GM12865 (cell line): ENCODE results near the gene TGFBI.

Experiments used
- DNase-seq: peaks from one replicate; pipeline ENCODE4 v3.0.0; 2010; ENCODE audit warnings: low read depth
- H3K4me3 ChIP-seq: 2 replicates; pipeline ENCODE4 v1.5.1; 2011; ENCODE audit warnings: mild to moderate bottlenecking, low read depth, low read length, control low read depth
- TF ChIP-seq, protein P1 (sequence below): IDR thresholded peaks from 2 replicates; pipeline ENCODE4 v1.5.1; 2011; ENCODE audit warnings: low read length, control low read depth, low read depth, inconsistent platforms; ENCODE audit not compliant: insufficient read depth; ENCODE audit errors: missing control alignments

Gene TGFBI

GRCh38 chr5:136000147-136000546 is 28.6 kb upstream of the TGFBI start:
- no peak overlapping the region for H3K4me3 ChIP-seq
- TF ChIP-seq, protein P1, sequence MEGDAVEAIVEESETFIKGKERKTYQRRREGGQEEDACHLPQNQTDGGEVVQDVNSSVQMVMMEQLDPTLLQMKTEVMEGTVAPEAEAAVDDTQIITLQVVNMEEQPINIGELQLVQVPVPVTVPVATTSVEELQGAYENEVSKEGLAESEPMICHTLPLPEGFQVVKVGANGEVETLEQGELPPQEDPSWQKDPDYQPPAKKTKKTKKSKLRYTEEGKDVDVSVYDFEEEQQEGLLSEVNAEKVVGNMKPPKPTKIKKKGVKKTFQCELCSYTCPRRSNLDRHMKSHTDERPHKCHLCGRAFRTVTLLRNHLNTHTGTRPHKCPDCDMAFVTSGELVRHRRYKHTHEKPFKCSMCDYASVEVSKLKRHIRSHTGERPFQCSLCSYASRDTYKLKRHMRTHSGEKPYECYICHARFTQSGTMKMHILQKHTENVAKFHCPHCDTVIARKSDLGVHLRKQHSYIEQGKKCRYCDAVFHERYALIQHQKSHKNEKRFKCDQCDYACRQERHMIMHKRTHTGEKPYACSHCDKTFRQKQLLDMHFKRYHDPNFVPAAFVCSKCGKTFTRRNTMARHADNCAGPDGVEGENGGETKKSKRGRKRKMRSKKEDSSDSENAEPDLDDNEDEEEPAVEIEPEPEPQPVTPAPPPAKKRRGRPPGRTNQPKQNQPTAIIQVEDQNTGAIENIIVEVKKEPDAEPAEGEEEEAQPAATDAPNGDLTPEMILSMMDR: no peak
- DNase-seq: no peak

DNA sequence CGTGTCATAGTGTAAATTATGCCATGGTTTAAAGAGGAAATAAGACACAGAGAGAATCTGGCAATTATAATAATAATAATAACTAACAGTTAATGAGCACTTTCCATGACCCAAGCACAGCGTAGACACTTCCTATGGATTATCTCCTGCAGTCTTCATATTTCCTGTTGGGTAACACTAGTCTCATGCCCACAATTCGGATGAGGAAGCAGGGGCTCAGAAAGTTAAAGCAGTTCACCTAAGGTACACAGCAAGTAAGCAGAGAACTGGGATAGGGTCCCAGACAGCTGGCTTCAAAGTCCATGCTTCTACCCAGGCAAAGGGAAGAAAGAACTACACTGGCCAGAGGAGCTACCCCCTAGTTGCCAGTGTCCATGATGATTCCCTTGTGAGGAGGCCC is 27.9 kb upstream of the TGFBI start:
- DNase-seq: no peak
- TF ChIP-seq, protein P1: no peak
- no peak overlapping the region for H3K4me3 ChIP-seq

DNA sequence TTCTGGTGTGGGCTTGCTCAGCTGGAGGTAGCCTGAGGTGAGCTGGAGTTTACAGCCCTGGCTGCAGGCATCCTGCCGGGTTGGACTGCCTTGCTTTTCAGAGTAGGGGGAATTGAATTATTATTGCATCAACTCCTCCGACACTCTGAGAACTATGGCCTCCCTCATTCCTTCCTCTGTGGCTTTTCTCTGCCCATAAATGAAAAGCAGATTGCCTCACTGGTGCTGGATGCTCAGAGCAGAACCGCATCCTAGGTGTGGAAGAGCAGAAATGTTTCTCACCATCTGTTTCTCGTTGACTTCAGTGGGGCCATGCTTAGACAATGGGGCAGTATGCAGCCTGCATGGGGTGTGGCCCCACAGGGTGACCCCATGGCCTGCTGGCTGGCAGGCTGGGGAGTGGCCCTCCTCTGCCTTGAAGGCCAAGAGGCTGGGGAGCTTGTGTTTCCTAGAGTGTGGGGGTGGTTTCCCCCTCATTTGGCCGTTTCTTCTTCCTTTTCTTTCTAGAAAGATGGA is 27.3 kb upstream of the TGFBI start:
- no peak for DNase-seq
- no peak overlapping the region for H3K4me3 ChIP-seq
- TF ChIP-seq, protein P1: no peak

GRCh38 chr5:136004436-136004835 is 24.4 kb upstream of the TGFBI start:
- no peak for DNase-seq
- H3K4me3 ChIP-seq: no peak overlapping the region
- TF ChIP-seq, protein P1: no peak

DNA sequence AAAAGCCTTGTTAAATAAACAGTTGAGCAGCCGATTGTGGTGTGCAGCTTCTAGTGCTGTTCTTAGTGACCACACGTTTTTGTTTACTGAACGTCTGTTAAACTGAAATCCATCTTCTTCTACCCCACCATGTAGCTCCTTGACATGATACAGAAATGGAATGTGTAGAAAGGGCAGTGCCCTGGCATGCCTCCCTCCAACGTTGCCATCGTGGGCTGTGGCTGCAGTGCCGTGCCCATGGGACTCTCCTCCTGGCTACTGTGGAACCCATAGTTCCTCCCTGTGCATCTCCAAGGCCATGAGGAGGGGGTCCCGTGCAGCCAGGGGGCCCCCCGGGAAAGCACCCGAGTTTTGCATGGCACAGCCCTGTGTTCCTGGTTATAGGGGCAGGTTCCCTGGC is 23.3 kb upstream of the TGFBI start:
- TF ChIP-seq, protein P1: no peak
- no peak for DNase-seq
- no peak overlapping the region for H3K4me3 ChIP-seq

DNA sequence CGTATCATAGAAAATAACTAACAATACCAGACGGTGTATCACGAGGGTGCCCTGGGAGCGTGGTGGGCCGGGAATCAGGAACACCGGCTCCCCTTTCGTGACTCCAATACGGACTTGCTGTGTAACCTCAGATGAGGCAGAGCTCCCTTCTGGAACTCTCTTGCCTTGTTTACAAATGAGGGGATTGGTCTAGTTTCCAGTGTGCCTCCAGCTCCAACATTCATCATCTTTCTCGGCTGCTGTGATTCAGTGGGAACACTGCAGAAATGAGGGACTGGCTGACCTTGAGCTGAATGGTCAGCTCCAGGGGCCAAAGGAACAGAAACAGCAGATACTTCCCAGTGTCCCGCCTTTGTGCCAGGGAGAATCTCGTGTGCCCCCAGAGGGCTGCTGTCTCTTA is 22.6 kb upstream of the TGFBI start:
- no peak overlapping the region for H3K4me3 ChIP-seq
- DNase-seq: no peak
- TF ChIP-seq, protein P1: no peak

DNA sequence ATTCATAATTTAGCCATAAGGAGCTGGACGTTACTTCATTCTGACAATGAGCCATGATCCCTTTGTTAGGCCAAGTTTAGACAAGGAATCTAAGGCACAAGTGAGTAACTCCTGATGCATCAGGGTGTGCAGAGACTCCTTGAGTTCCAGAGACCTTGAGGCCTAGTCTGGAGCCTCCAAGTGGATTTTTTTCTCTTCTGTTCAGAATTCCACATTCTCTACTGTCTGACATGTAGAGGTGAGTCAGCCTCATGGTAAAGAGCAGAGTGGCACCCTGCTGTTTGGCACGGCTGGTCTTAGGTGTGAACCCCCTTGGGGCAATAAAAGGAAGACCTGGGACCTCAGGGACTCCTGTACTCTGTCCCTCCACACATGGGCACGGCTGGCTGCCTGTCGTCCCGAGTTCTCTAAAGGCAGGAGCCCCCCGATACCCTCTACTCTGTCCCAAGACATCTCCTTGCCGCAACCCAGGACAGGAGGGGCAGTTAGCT is 22.0 kb upstream of the TGFBI start:
- TF ChIP-seq, protein P1: no peak
- H3K4me3 ChIP-seq: no peak overlapping the region
- DNase-seq: no peak
